IPS-NIHi11 (cell line): ENCODE results near the gene ETNK2.

Experiments used
- DNase-seq: peaks from one replicate; pipeline ENCODE4 v3.0.0; 2012; ENCODE audit warnings: mixed read lengths, low spot score

The ETNK2 gene

GRCh38 chr1:204151552-204152309 lies at the start of gene ETNK2:
ETNK2 (minus strand) TSS chr1:204152044; CDS start chr1:204151852, 192 bp downstream.
- DNase-seq: peak; percentile 95

- DNase-seq: no peak
Observed at GRCh38 chr1:204201348-204202040, 49.6 kb upstream of the ETNK2 start.

GRCh38 chr1:204199579-204199978 lies 47.7 kb upstream of the ETNK2 start:
- DNase-seq: no peak

GRCh38 chr1:204198348-204199340 lies 46.8 kb upstream of the ETNK2 start:
- peak; percentile 53 for DNase-seq

GRCh38 chr1:204197068-204197467 lies 45.2 kb upstream of the ETNK2 start:
- DNase-seq: no peak

- DNase-seq: no peak
Observed at GRCh38 chr1:204196068-204196795, 44.4 kb upstream of the ETNK2 start, which contains the start of gene KISS1. KISS1 (minus strand) TSS chr1:204196491; CDS start chr1:204192876, 3,615 bp downstream.

GRCh38 chr1:204194771-204195170 lies 42.9 kb upstream of the ETNK2 start:
- DNase-seq: no peak

GRCh38 chr1:204194080-204194479 lies 42.2 kb upstream of the ETNK2 start:
- DNase-seq: no peak

- no peak for DNase-seq
Observed at GRCh38 chr1:204192589-204193352, 40.9 kb upstream of the ETNK2 start.

- no peak for DNase-seq
Observed at GRCh38 chr1:204192046-204192445, 40.2 kb upstream of the ETNK2 start.

GRCh38 chr1:204191456-204191855 lies 39.6 kb upstream of the ETNK2 start:
- DNase-seq: no peak

GRCh38 chr1:204190212-204191211 lies 38.7 kb upstream of the ETNK2 start:
- DNase-seq: peak; percentile 84

- DNase-seq: no peak
Observed at GRCh38 chr1:204188959-204189639, 37.3 kb upstream of the ETNK2 start.

GRCh38 chr1:204186597-204186996 lies 34.8 kb upstream of the ETNK2 start:
- DNase-seq: no peak

GRCh38 chr1:204181116-204181515 lies 29.3 kb upstream of the ETNK2 start:
- DNase-seq: no peak

GRCh38 chr1:204180133-204180532 lies 28.3 kb upstream of the ETNK2 start:
- no peak for DNase-seq

GRCh38 chr1:204178487-204179281 lies 26.8 kb upstream of the ETNK2 start:
- DNase-seq: no peak

GRCh38 chr1:204177133-204177532 lies 25.3 kb upstream of the ETNK2 start:
- no peak for DNase-seq
